HepG2 (cell line): ENCODE measurements around the gene GUCA1A. TPM values are rescaled to one million over a fixed set of nuclear protein-coding genes. Genes with fewer than 3 reads are reported as not detected.

Source experiments
- ATAC-seq: fragments of 200-7000 bp; cut with Tn5 transposase; 3 replicates; pipeline ENCODE4 v1.9.1; 2020; ENCODE audit warnings: mild to moderate bottlenecking, moderate library complexity
- Bru-seq: library from RNA; stranded (reverse); fragments of 400-500 nt; gene quantifications from one replicate; lab custom pipeline; 2021; lab: Mats Ljungman, UMichigan
- BruChase-seq, 2 experiments: library from RNA; stranded (reverse); fragments of 400-500 nt; gene quantifications; one replicate each; lab custom pipeline; 2021; lab: Mats Ljungman, UMichigan
- BruUV-seq: library from RNA; stranded (reverse); fragments of 400-500 nt; replicated peaks from 2 replicates; lab custom pipeline; 2021; lab: Mats Ljungman, UMichigan
- CTCF ChIA-PET: fragments of 300-600 bp; formaldehyde crosslinking; extraction: SDS; loops from one replicate; lab custom pipeline; 2021; ENCODE audit warnings: low total read pairs, inconsistent platforms, low intra/inter-chr PET ratio; lab: Yijun Ruan, JAX
- POLR2A ChIA-PET: fragments of 350-600 bp; sonication (Branson Sonifier 250); formaldehyde crosslinking; loops from one replicate; lab custom pipeline; 2020; ENCODE audit warnings: antibody characterized with exemption, inconsistent platforms; lab: Yijun Ruan, JAX
- DNase-seq: peaks from one replicate; pipeline ENCODE4 v3.0.0-alpha.2; 2015; ENCODE audit warnings: low spot score
- FAIRE-seq: peaks from 3 replicates; lab custom pipeline; 2011; peaks lifted over from hg19 to GRCh38; lab: Jason Lieb, UNC
- H2AFZ ChIP-seq: one replicate; pipeline ENCODE4 v1.6.1; 2011; ENCODE audit warnings: low read length, inconsistent platforms
- H3K27ac ChIP-seq: fragments of 300-600 bp; 3 replicates; pipeline ENCODE4 v1.8.0; 2011; ENCODE audit warnings: mixed run types, mild to moderate bottlenecking, mixed read lengths, low read length, inconsistent platforms; ENCODE audit not compliant: insufficient read depth; ENCODE audit errors: extremely low read length
- H3K27me3 ChIP-seq, 2 experiments: fragments of 200-600 bp in 1 of 2; 2 replicates in 1 of 2; 3 replicates in 1 of 2; pipeline versions ENCODE4 v1.6.0 to v1.8.0; 2011; ENCODE audit warnings: low read length in 2 of 2, mild to moderate bottlenecking in 2 of 2, moderate library complexity in 2 of 2, inconsistent platforms in 1 of 2; ENCODE audit not compliant: insufficient read depth in 2 of 2, control insufficient read depth in 1 of 2
- H3K36me3 ChIP-seq, 2 experiments: fragments of 200-600 bp in 1 of 2; replicated peaks in 1 of 2; 2 replicates in 1 of 2; 3 replicates in 1 of 2; pipeline versions ENCODE4 v1.5.1 to v1.8.0; 2011; ENCODE audit warnings: low read length in 2 of 2, inconsistent platforms in 1 of 2; ENCODE audit not compliant: insufficient read depth in 2 of 2, control insufficient read depth in 1 of 2
- H3K4me1 ChIP-seq: 2 replicates; pipeline ENCODE4 v1.5.1; 2012; ENCODE audit warnings: low read length, inconsistent platforms; ENCODE audit not compliant: insufficient read depth
- H3K4me2 ChIP-seq: 2 replicates; pipeline ENCODE4 v1.6.0; 2011; ENCODE audit warnings: low read depth, low read length, inconsistent platforms
- H3K4me3 ChIP-seq, 3 experiments: fragments of 200-600 bp in 1 of 3; sonication (generic), shearing (Covaris generic) in 1 of 3; replicated peaks in 1 of 3; 2 replicates each; pipeline ENCODE4 v1.5.1; 2011 to 2016; ENCODE audit warnings: low read length in 3 of 3, inconsistent platforms in 2 of 3, low read depth in 2 of 3, mild to moderate bottlenecking in 2 of 3, control low read depth in 1 of 3, mixed read lengths in 1 of 3; ENCODE audit not compliant: insufficient read depth in 1 of 3
- H3K79me2 ChIP-seq: one replicate; pipeline ENCODE4 v1.6.1; 2011; ENCODE audit warnings: low read length, inconsistent platforms; ENCODE audit not compliant: insufficient read depth
- H3K9ac ChIP-seq: 2 replicates; pipeline ENCODE4 v1.6.0; 2011; ENCODE audit warnings: mild to moderate bottlenecking, low read depth, low read length, inconsistent platforms; ENCODE audit not compliant: insufficient read depth
- H3K9me3 ChIP-seq: 2 replicates; pipeline ENCODE4 v1.5.1; 2012; ENCODE audit warnings: mild to moderate bottlenecking, low read length
- H4K20me1 ChIP-seq: 2 replicates; pipeline ENCODE4 v1.6.0; 2011; ENCODE audit warnings: inconsistent platforms, mild to moderate bottlenecking, low read length, moderate library complexity; ENCODE audit not compliant: insufficient read depth
- FOXM1 ChIP-seq: sonication (generic); formaldehyde crosslinking; IDR thresholded peaks from 2 replicates; pipeline ENCODE4 v1.5.0; 2020; ENCODE audit warnings: missing genetic modification reagents
- PHF21A ChIP-seq: sonication (generic); formaldehyde crosslinking; IDR thresholded peaks from 2 replicates; pipeline ENCODE4 v1.5.0; 2020; ENCODE audit warnings: mild to moderate bottlenecking, missing genetic modification reagents
- REXO4 ChIP-seq: sonication (generic); formaldehyde crosslinking; IDR thresholded peaks from 2 replicates; pipeline ENCODE4 v1.8.0; 2022; ENCODE audit warnings: missing genetic modification reagents, mild to moderate bottlenecking, borderline replicate concordance
- STAG1 ChIP-seq: sonication (generic); formaldehyde crosslinking; IDR thresholded peaks from 2 replicates; pipeline ENCODE4 v1.4.0; 2020; ENCODE audit warnings: missing genetic modification reagents
- XRCC5 ChIP-seq: fragments of 200-400 bp; formaldehyde crosslinking; optimal IDR thresholded peaks from 2 replicates; pipeline ENCODE3; 2017; ENCODE audit warnings: mild to moderate bottlenecking, low read length
- ZBTB3 ChIP-seq: sonication (generic); formaldehyde crosslinking; IDR thresholded peaks from 2 replicates; pipeline ENCODE4 v1.4.0; 2020; ENCODE audit warnings: low read depth, mild to moderate bottlenecking, moderate library complexity, missing genetic modification reagents, borderline replicate concordance
- ZNF569 ChIP-seq: sonication (generic); formaldehyde crosslinking; IDR thresholded peaks from 2 replicates; pipeline ENCODE4 v1.5.0; 2020; ENCODE audit warnings: mild to moderate bottlenecking, missing genetic modification reagents, moderate library complexity, borderline replicate concordance
- ZNF678 ChIP-seq: sonication (generic); formaldehyde crosslinking; IDR thresholded peaks from 2 replicates; pipeline ENCODE4 v1.4.0; 2020; ENCODE audit warnings: mild to moderate bottlenecking, missing genetic modification reagents
- ZNF788 ChIP-seq: sonication (generic); formaldehyde crosslinking; IDR thresholded peaks from 2 replicates; pipeline ENCODE4 v1.5.0; 2020; ENCODE audit warnings: mild to moderate bottlenecking, missing genetic modification reagents, borderline replicate concordance
- WGBS: methylation state at CpG from one replicate; pipeline ENCODE4 v1.1.6; 2017; ENCODE audit warnings: low lambda C conversion rate; 5-methylcytosine and 5-hydroxymethylcytosine counted together
- in situ Hi-C: cut with HindIII; loops from 2 replicates; pipeline ENCODE4 v1.10.0; 2017; ENCODE audit warnings: low pct_unique_long_range_greater_than_20kb; ENCODE audit not compliant: extremely low pct_ligation_motif_present
- intact Hi-C: fragments of 100-400 bp; cut with micrococcal nuclease; formaldehyde crosslinking; loops from one replicate; pipeline ENCODE4 v1.10.0; 2022; ENCODE audit not compliant: unreplicated experiment
- long read RNA-seq, 2 experiments: library from RNA in 1 of 2; library from polyadenylated mRNA in 1 of 2; stranded (forward) in 1 of 2; unstranded in 1 of 2; transcript quantifications; one replicate each; pipeline ENCODE4 v2.0.0, GENCODE V29; 2019 to 2022
- polyA minus RNA-seq, 3 experiments: library from RNA; depleted of rRNA, polyadenylated mRNA; stranded (reverse); fragments of >200 nt; gene quantifications; 2 replicates each; pipeline ENCODE4 v1.2.3, GENCODE V29; 2011; ENCODE audit warnings: low replicate concordance in 1 of 3
- polyA plus RNA-seq, 8 experiments: library from polyadenylated mRNA; depleted of rRNA in 3 of 8; stranded (reverse) in 7 of 8; unstranded in 1 of 8; fragments of >200 nt; fragmentation: Illumina TruSeq in 4 of 8; extraction: Trizol in 4 of 8; gene quantifications; 2 replicates each; pipeline versions ENCODE4 v1.2.1 to v1.2.3, GENCODE V29; 2011 to 2016; ENCODE audit warnings: low read depth in 4 of 8, missing spikeins in 1 of 8, mixed read lengths in 1 of 8; ENCODE audit not compliant: insufficient read depth in 1 of 8
- total RNA-seq, 5 experiments: library from RNA; depleted of rRNA; stranded (reverse); fragments of >200 nt; fragmentation: Illumina TruSeq; extraction: Trizol; gene quantifications; 2 replicates each; pipeline ENCODE4 v1.2.3, GENCODE V29; 2016; ENCODE audit warnings: low read depth in 1 of 5
- TF ChIP-seq, protein P1 (sequence below): sonication (generic); formaldehyde crosslinking; IDR thresholded peaks from 2 replicates; pipeline ENCODE4 v1.4.0; 2020; ENCODE audit warnings: missing genetic modification reagents, mild to moderate bottlenecking, borderline replicate concordance
- TF ChIP-seq, protein P2 (sequence below): sonication (generic); formaldehyde crosslinking; IDR thresholded peaks from 2 replicates; pipeline ENCODE4 v1.4.0; 2020; ENCODE audit warnings: missing genetic modification reagents, borderline replicate concordance
- TF ChIP-seq, protein P3 (sequence below): sonication (generic); formaldehyde crosslinking; conservative IDR thresholded peaks from 2 replicates; pipeline ENCODE4 v1.4.0; 2020; ENCODE audit warnings: missing genetic modification reagents

The GUCA1A gene
- total RNA-seq (2016; rRNA removed; fragmentation: Illumina TruSeq; extraction: Trizol), result not detected in 2 replicates
- not detected in 2 replicates for total RNA-seq (2016; cell fraction: cytosol; rRNA removed; fragmentation: Illumina TruSeq; extraction: Trizol; ENCODE audit: low read depth)
- not detected in 2 replicates for total RNA-seq (2016; cell fraction: insoluble cytoplasmic fraction; rRNA removed; fragmentation: Illumina TruSeq; extraction: Trizol)
- not detected in 2 replicates for total RNA-seq (2016; cell fraction: membrane; rRNA removed; fragmentation: Illumina TruSeq; extraction: Trizol)
- not detected in 2 replicates for total RNA-seq (2016; cell fraction: nucleus; rRNA removed; fragmentation: Illumina TruSeq; extraction: Trizol)
- polyA plus RNA-seq (2011; rRNA removed), result not detected in 2 replicates
- polyA plus RNA-seq (2011; cell fraction: cytosol; rRNA removed), result not detected in 2 replicates
- polyA plus RNA-seq (2011; cell fraction: nucleus; rRNA removed), result not detected in 2 replicates
- polyA plus RNA-seq (2012), result not detected in 2 replicates
- not detected in 2 replicates for polyA plus RNA-seq (2016; cell fraction: cytosol; fragmentation: Illumina TruSeq; extraction: Trizol; ENCODE audit: low read depth)
- polyA plus RNA-seq (2016; cell fraction: insoluble cytoplasmic fraction; fragmentation: Illumina TruSeq; extraction: Trizol; ENCODE audit: low read depth), result not detected in 2 replicates
- not detected in 2 replicates for polyA plus RNA-seq (2016; cell fraction: membrane; fragmentation: Illumina TruSeq; extraction: Trizol; ENCODE audit: low read depth)
- polyA plus RNA-seq (2016; cell fraction: nucleus; fragmentation: Illumina TruSeq; extraction: Trizol; ENCODE audit: insufficient read depth, low read depth), result not detected in 2 replicates
- not detected in 2 replicates for polyA minus RNA-seq (2011; rRNA and poly(A)+ RNA removed; ENCODE audit: low replicate concordance)
- polyA minus RNA-seq (2011; cell fraction: cytosol; rRNA and poly(A)+ RNA removed), result not detected in 2 replicates
- not detected in 2 replicates for polyA minus RNA-seq (2011; cell fraction: nucleus; rRNA and poly(A)+ RNA removed)
- not detected for Bru-seq, nascent RNA
- not detected for BruChase-seq, experiment 1, labeled RNA remaining after a 6-hour chase
- BruChase-seq, experiment 2, labeled RNA remaining after a 2-hour chase, result not detected
- long read RNA-seq, experiment 1, result 0 reads
- long read RNA-seq, experiment 2, result 0 reads

DNA sequence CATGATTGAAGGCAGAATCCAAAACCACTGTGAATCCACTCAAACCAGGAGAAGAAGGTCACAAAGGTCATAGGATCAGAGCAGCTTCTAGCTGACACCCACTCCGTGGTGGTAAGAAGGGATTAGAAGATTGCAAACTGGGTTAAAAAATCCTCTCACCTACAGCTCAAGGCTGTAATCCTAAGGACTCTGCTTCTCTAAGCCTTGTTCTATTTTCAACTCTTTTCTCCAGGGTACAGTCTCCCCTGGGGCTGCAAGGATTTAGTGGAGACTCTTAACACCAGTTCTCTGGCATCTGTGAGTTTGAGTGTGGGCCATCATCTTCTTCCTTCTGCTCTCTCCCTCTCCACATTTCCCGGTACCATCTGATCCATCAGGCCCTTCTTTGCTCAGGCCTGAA is at the start of gene GUCA1A:
TSS of gene GUCA1A (plus strand) at position 264 of the 400 bp plus-strand sequence. CDS start 250 bp downstream, outside the sequence.
- Histone ChIP-seq H3K4me1 (no peaks in the 10 kb centered on the region), H3K4me3 (no peak within 1 kb of the TSS), H3K36me3 (no peaks in the 10 kb centered on the region), H4K20me1 (no peaks in the 10 kb centered on the region), H3K27ac (no peak within 1 kb of the TSS), H3K4me2 (no peak within 1 kb of the TSS), H3K9me3 (no peaks in the 10 kb centered on the region), H3K9ac (no peak within 1 kb of the TSS), H3K79me2 (no peaks in the 10 kb centered on the region), H3K27me3 (peaks cover 2 to 3% of the 10 kb centered on the region in 2 experiments; a peak in 2 of 5 replicates), H2AFZ (no peak within 1 kb of the TSS)
- ChIA-PET POLR2A (no interaction called here), CTCF (no interaction called here)
- DNase-seq, result no peak
- ATAC-seq, result no peak
- FAIRE-seq, result no peak
- no TSS peak for BruUV-seq
- intact Hi-C loops (no loop called here), in situ Hi-C loops (no loop called here)
- 45% methylated on average over 2 of the region's 2 CpGs for WGBS
- no peak for TF ChIP-seq PHF21A (CRISPR knock-in tag)
- no peak for TF ChIP-seq ZNF788 (CRISPR knock-in tag)
- TF ChIP-seq, protein P1, sequence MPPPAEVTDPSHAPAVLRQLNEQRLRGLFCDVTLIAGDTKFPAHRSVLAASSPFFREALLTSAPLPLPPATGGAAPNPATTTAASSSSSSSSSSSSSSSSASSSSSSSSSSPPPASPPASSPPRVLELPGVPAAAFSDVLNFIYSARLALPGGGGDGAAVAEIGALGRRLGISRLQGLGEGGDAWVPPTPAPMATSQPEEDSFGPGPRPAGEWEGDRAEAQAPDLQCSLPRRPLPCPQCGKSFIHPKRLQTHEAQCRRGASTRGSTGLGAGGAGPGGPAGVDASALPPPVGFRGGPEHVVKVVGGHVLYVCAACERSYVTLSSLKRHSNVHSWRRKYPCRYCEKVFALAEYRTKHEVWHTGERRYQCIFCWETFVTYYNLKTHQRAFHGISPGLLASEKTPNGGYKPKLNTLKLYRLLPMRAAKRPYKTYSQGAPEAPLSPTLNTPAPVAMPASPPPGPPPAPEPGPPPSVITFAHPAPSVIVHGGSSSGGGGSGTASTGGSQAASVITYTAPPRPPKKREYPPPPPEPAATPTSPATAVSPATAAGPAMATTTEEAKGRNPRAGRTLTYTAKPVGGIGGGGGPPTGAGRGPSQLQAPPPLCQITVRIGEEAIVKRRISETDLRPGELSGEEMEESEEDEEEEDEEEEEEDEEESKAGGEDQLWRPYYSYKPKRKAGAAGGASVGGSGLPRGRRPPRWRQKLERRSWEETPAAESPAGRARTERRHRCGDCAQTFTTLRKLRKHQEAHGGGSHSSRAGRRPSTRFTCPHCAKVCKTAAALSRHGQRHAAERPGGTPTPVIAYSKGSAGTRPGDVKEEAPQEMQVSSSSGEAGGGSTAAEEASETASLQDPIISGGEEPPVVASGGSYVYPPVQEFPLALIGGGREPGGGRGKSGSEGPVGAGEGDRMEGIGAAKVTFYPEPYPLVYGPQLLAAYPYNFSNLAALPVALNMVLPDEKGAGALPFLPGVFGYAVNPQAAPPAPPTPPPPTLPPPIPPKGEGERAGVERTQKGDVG (CRISPR knock-in tag), result no peak
- TF ChIP-seq ZNF569, result no peak
- no peak for TF ChIP-seq ZNF678
- no peak for TF ChIP-seq ZBTB3 (CRISPR knock-in tag)
- TF ChIP-seq XRCC5, result no peak
- TF ChIP-seq STAG1 (CRISPR knock-in tag), result no peak
- TF ChIP-seq FOXM1 (CRISPR knock-in tag), result no peak
- TF ChIP-seq, protein P2, sequence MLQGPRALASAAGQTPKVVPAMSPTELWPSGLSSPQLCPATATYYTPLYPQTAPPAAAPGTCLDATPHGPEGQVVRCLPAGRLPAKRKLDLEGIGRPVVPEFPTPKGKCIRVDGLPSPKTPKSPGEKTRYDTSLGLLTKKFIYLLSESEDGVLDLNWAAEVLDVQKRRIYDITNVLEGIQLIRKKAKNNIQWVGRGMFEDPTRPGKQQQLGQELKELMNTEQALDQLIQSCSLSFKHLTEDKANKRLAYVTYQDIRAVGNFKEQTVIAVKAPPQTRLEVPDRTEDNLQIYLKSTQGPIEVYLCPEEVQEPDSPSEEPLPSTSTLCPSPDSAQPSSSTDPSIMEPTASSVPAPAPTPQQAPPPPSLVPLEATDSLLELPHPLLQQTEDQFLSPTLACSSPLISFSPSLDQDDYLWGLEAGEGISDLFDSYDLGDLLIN (CRISPR knock-in tag), result no peak
- TF ChIP-seq, protein P3, sequence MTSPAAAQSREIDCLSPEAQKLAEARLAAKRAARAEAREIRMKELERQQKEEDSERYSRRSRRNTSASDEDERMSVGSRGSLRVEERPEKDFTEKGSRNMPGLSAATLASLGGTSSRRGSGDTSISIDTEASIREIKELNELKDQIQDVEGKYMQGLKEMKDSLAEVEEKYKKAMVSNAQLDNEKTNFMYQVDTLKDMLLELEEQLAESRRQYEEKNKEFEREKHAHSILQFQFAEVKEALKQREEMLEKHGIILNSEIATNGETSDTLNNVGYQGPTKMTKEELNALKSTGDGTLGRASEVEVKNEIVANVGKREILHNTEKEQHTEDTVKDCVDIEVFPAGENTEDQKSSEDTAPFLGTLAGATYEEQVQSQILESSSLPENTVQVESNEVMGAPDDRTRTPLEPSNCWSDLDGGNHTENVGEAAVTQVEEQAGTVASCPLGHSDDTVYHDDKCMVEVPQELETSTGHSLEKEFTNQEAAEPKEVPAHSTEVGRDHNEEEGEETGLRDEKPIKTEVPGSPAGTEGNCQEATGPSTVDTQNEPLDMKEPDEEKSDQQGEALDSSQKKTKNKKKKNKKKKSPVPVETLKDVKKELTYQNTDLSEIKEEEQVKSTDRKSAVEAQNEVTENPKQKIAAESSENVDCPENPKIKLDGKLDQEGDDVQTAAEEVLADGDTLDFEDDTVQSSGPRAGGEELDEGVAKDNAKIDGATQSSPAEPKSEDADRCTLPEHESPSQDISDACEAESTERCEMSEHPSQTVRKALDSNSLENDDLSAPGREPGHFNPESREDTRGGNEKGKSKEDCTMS (CRISPR knock-in tag), result no peak
- TF ChIP-seq REXO4, result no peak
